HepG2 (cell line): ENCODE measurements around the gene ZNF3. TPM values are rescaled to one million over a fixed set of nuclear protein-coding genes. Genes with fewer than 3 reads are reported as not detected.
A peak's percentile ranks its signal among the peaks of the same experiment; 100 is the strongest.

Experiments
- ATAC-seq: fragments of 200-7000 bp; cut with Tn5 transposase; 3 replicates; pipeline ENCODE4 v1.9.1; 2020; ENCODE audit warnings: mild to moderate bottlenecking, moderate library complexity
- BruUV-seq: library from RNA; stranded (reverse); fragments of 400-500 nt; replicated peaks from 2 replicates; lab custom pipeline; 2021; lab: Mats Ljungman, UMichigan
- CTCF ChIA-PET: fragments of 300-600 bp; formaldehyde crosslinking; extraction: SDS; loops from one replicate; lab custom pipeline; 2021; ENCODE audit warnings: low total read pairs, inconsistent platforms, low intra/inter-chr PET ratio; lab: Yijun Ruan, JAX
- POLR2A ChIA-PET: fragments of 350-600 bp; sonication (Branson Sonifier 250); formaldehyde crosslinking; loops from one replicate; lab custom pipeline; 2020; ENCODE audit warnings: antibody characterized with exemption, inconsistent platforms; lab: Yijun Ruan, JAX
- DNase-seq: peaks from one replicate; pipeline ENCODE4 v3.0.0-alpha.2; 2015; ENCODE audit warnings: low spot score
- FAIRE-seq: peaks from 3 replicates; lab custom pipeline; 2011; peaks lifted over from hg19 to GRCh38; lab: Jason Lieb, UNC
- H2AFZ ChIP-seq: one replicate; pipeline ENCODE4 v1.6.1; 2011; ENCODE audit warnings: low read length, inconsistent platforms
- H3K27ac ChIP-seq: fragments of 300-600 bp; 3 replicates; pipeline ENCODE4 v1.8.0; 2011; ENCODE audit warnings: mixed run types, mild to moderate bottlenecking, mixed read lengths, low read length, inconsistent platforms; ENCODE audit not compliant: insufficient read depth; ENCODE audit errors: extremely low read length
- H3K27me3 ChIP-seq, 2 experiments: fragments of 200-600 bp in 1 of 2; 2 replicates in 1 of 2; 3 replicates in 1 of 2; pipeline versions ENCODE4 v1.6.0 to v1.8.0; 2011; ENCODE audit warnings: low read length in 2 of 2, mild to moderate bottlenecking in 2 of 2, moderate library complexity in 2 of 2, inconsistent platforms in 1 of 2; ENCODE audit not compliant: insufficient read depth in 2 of 2, control insufficient read depth in 1 of 2
- H3K36me3 ChIP-seq, 2 experiments: fragments of 200-600 bp in 1 of 2; replicated peaks in 1 of 2; 2 replicates in 1 of 2; 3 replicates in 1 of 2; pipeline versions ENCODE4 v1.5.1 to v1.8.0; 2011; ENCODE audit warnings: low read length in 2 of 2, inconsistent platforms in 1 of 2; ENCODE audit not compliant: insufficient read depth in 2 of 2, control insufficient read depth in 1 of 2
- H3K4me1 ChIP-seq: 2 replicates; pipeline ENCODE4 v1.5.1; 2012; ENCODE audit warnings: low read length, inconsistent platforms; ENCODE audit not compliant: insufficient read depth
- H3K4me2 ChIP-seq: 2 replicates; pipeline ENCODE4 v1.6.0; 2011; ENCODE audit warnings: low read depth, low read length, inconsistent platforms
- H3K4me3 ChIP-seq, 3 experiments: fragments of 200-600 bp in 1 of 3; sonication (generic), shearing (Covaris generic) in 1 of 3; replicated peaks in 1 of 3; 2 replicates each; pipeline ENCODE4 v1.5.1; 2011 to 2016; ENCODE audit warnings: low read length in 3 of 3, inconsistent platforms in 2 of 3, low read depth in 2 of 3, mild to moderate bottlenecking in 2 of 3, control low read depth in 1 of 3, mixed read lengths in 1 of 3; ENCODE audit not compliant: insufficient read depth in 1 of 3
- H3K79me2 ChIP-seq: one replicate; pipeline ENCODE4 v1.6.1; 2011; ENCODE audit warnings: low read length, inconsistent platforms; ENCODE audit not compliant: insufficient read depth
- H3K9ac ChIP-seq: 2 replicates; pipeline ENCODE4 v1.6.0; 2011; ENCODE audit warnings: mild to moderate bottlenecking, low read depth, low read length, inconsistent platforms; ENCODE audit not compliant: insufficient read depth
- H3K9me3 ChIP-seq: 2 replicates; pipeline ENCODE4 v1.5.1; 2012; ENCODE audit warnings: mild to moderate bottlenecking, low read length
- H4K20me1 ChIP-seq: 2 replicates; pipeline ENCODE4 v1.6.0; 2011; ENCODE audit warnings: inconsistent platforms, mild to moderate bottlenecking, low read length, moderate library complexity; ENCODE audit not compliant: insufficient read depth
- EP300 ChIP-seq, 3 experiments: sonication (generic) in 1 of 3; formaldehyde crosslinking in 1 of 3; IDR thresholded peaks; 2 replicates each; pipeline versions ENCODE4 v1.5.1 to v1.6.1; 2011 to 2020; ENCODE audit warnings: low read depth in 2 of 3, low read length in 2 of 3, borderline replicate concordance in 1 of 3, improper control_type of control experiment in 1 of 3, mild to moderate bottlenecking in 1 of 3, missing genetic modification reagents in 1 of 3, moderate library complexity in 1 of 3
- FOXA3 ChIP-seq: IDR thresholded peaks from 2 replicates; pipeline ENCODE4 v1.6.1; 2016; ENCODE audit warnings: missing genetic modification reagents, missing compliant biosample characterization
- HDAC2 ChIP-seq: sonication (generic); formaldehyde crosslinking; IDR thresholded peaks from 2 replicates; pipeline ENCODE4 v1.4.0; 2020; ENCODE audit warnings: missing genetic modification reagents
- KAT7 ChIP-seq: IDR thresholded peaks from 2 replicates; pipeline ENCODE4 v1.6.1; 2018; ENCODE audit warnings: borderline replicate concordance, missing compliant biosample characterization
- MED8 ChIP-seq: sonication (generic); formaldehyde crosslinking; IDR thresholded peaks from 2 replicates; pipeline ENCODE4 v1.8.1; 2023; ENCODE audit warnings: mild to moderate bottlenecking, missing genetic modification reagents; ENCODE audit not compliant: insufficient replicate concordance
- MYNN ChIP-seq: sonication (generic); formaldehyde crosslinking; IDR thresholded peaks from 2 replicates; pipeline ENCODE4 v1.4.0; 2020; ENCODE audit warnings: mild to moderate bottlenecking, low read depth, missing genetic modification reagents
- NAIF1 ChIP-seq: sonication (generic); formaldehyde crosslinking; IDR thresholded peaks from 2 replicates; pipeline ENCODE4 v1.5.0; 2020; ENCODE audit warnings: mild to moderate bottlenecking, missing genetic modification reagents, borderline replicate concordance
- NCOA2 ChIP-seq: sonication (generic); formaldehyde crosslinking; IDR thresholded peaks from 2 replicates; pipeline ENCODE4 v1.8.0; 2022; ENCODE audit warnings: inconsistent platforms
- NPAS2 ChIP-seq: sonication (generic); formaldehyde crosslinking; IDR thresholded peaks from 2 replicates; pipeline ENCODE4 v1.8.0; 2022; ENCODE audit warnings: mild to moderate bottlenecking, missing genetic modification reagents, borderline replicate concordance
- POLR2G ChIP-seq: fragments of 200-400 bp; formaldehyde crosslinking; IDR thresholded peaks from 2 replicates; pipeline ENCODE4 v1.6.1; 2018; ENCODE audit warnings: mild to moderate bottlenecking, low read depth, low read length, moderate library complexity
- RBFOX2 ChIP-seq: fragments of 200-400 bp; formaldehyde crosslinking; IDR thresholded peaks from 2 replicates; pipeline ENCODE4 v1.6.1; 2017; ENCODE audit warnings: low read depth, mild to moderate bottlenecking, low read length
- SALL1 ChIP-seq: sonication (generic); formaldehyde crosslinking; IDR thresholded peaks from 2 replicates; pipeline ENCODE4 v1.8.0; 2022; ENCODE audit warnings: mild to moderate bottlenecking, missing genetic modification reagents
- TEAD3 ChIP-seq: optimal IDR thresholded peaks from 2 replicates; pipeline ENCODE3; 2016; ENCODE audit warnings: borderline replicate concordance
- ZNF547 ChIP-seq: sonication (generic); formaldehyde crosslinking; IDR thresholded peaks from 2 replicates; pipeline ENCODE4 v1.5.1; 2020; ENCODE audit warnings: mild to moderate bottlenecking, missing genetic modification reagents
- ZNF652 ChIP-seq: IDR thresholded peaks from 2 replicates; pipeline ENCODE4 v1.6.1; 2016; ENCODE audit warnings: low read depth, borderline replicate concordance
- ZNF709 ChIP-seq: sonication (generic); formaldehyde crosslinking; IDR thresholded peaks from 2 replicates; pipeline ENCODE4 v1.5.0; 2020; ENCODE audit warnings: mild to moderate bottlenecking, missing genetic modification reagents
- ZNF766 ChIP-seq: sonication (generic); formaldehyde crosslinking; IDR thresholded peaks from 2 replicates; pipeline ENCODE4 v1.5.0; 2020; ENCODE audit warnings: missing genetic modification reagents, borderline replicate concordance
- ZZZ3 ChIP-seq: sonication (generic); formaldehyde crosslinking; IDR thresholded peaks from 2 replicates; pipeline ENCODE4 v1.4.0; 2020; ENCODE audit warnings: missing genetic modification reagents, mild to moderate bottlenecking, borderline replicate concordance
- WGBS: methylation state at CpG from one replicate; pipeline ENCODE4 v1.1.6; 2017; ENCODE audit warnings: low lambda C conversion rate; 5-methylcytosine and 5-hydroxymethylcytosine counted together
- in situ Hi-C: cut with HindIII; loops from 2 replicates; pipeline ENCODE4 v1.10.0; 2017; ENCODE audit warnings: low pct_unique_long_range_greater_than_20kb; ENCODE audit not compliant: extremely low pct_ligation_motif_present
- intact Hi-C: fragments of 100-400 bp; cut with micrococcal nuclease; formaldehyde crosslinking; loops from one replicate; pipeline ENCODE4 v1.10.0; 2022; ENCODE audit not compliant: unreplicated experiment
- polyA plus RNA-seq, 8 experiments: library from polyadenylated mRNA; depleted of rRNA in 3 of 8; stranded (reverse) in 7 of 8; unstranded in 1 of 8; fragments of >200 nt; fragmentation: Illumina TruSeq in 4 of 8; extraction: Trizol in 4 of 8; gene quantifications; 2 replicates each; pipeline versions ENCODE4 v1.2.1 to v1.2.3, GENCODE V29; 2011 to 2016; ENCODE audit warnings: low read depth in 4 of 8, missing spikeins in 1 of 8, mixed read lengths in 1 of 8; ENCODE audit not compliant: insufficient read depth in 1 of 8
- total RNA-seq, 5 experiments: library from RNA; depleted of rRNA; stranded (reverse); fragments of >200 nt; fragmentation: Illumina TruSeq; extraction: Trizol; gene quantifications; 2 replicates each; pipeline ENCODE4 v1.2.3, GENCODE V29; 2016; ENCODE audit warnings: low read depth in 1 of 5
- TF ChIP-seq, protein P1 (sequence below): sonication (generic); formaldehyde crosslinking; IDR thresholded peaks from 2 replicates; pipeline ENCODE4 v1.4.0; 2020; ENCODE audit warnings: missing genetic modification reagents, borderline replicate concordance
- TF ChIP-seq, protein P2 (sequence below): sonication (generic); formaldehyde crosslinking; IDR thresholded peaks from 2 replicates; pipeline ENCODE4 v1.4.0; 2020; ENCODE audit warnings: mild to moderate bottlenecking, low read depth, missing genetic modification reagents

Gene ZNF3
- total and polyA plus RNA-seq, 2 of the 13 experiments (the other 11 are each of a cell fraction or from before 2014, with no cell fraction given): 33.7 to 56.9 TPM

DNA sequence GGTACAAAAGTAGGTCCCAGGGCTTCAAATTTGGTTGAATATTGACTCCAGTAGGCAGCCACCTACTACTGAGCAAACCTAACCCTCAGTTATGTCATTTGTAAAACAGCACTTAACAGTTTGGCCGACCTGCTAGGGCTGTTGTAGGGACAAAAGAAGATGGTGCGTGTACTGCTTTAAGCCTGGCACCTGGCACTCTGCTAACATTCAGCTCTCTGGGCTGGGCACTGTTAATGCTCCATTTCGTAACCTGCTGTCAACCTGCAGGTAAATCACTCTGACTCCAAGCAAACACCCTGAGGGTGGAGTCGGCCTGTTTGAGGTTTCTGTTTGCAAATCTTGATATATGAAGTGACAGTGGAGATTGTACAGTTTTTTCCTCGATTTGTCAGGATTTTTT, 58.9 kb downstream of the ZNF3 start:
- Histone ChIP-seq H3K4me3 (no peak overlapping the region), H3K27me3 (no peaks in the 10 kb centered on the region), H3K9ac (no peak overlapping the region), H3K79me2 (peaks cover 59% of the 10 kb centered on the region), H3K27ac (peak overlapping the region; percentile 28), H3K36me3 (peaks cover 19 to 58% of the 10 kb centered on the region in 2 experiments), H3K4me2 (peak overlapping the region; percentile 33; the same call in 1 of the 2 replicates), H3K4me1 (peaks cover 78% of the 10 kb centered on the region), H2AFZ (no peak overlapping the region), H3K9me3 (no peaks in the 10 kb centered on the region), H4K20me1 (peaks cover 24% of the 10 kb centered on the region)
- ATAC-seq (peak; percentile 63), FAIRE-seq (peak; percentile 40), DNase-seq (peak; percentile 63)
- no TSS peak for BruUV-seq
- WGBS: 43% methylated on average over 5 of the region's 5 CpGs
- intact Hi-C loops: no loop called here
- CTCF ChIA-PET: no interaction called here
- in situ Hi-C loops: no loop called here
- POLR2A ChIA-PET: interaction anchor here (0.9 to 3.1 kb wide), 5 partner anchors 15 to 78 kb away, joined by 3 to 28 read pairs (median 5); no protein-coding TSS in a partner anchor
- TF ChIP-seq RBFOX2 (0 out of 2 replicates have a peak, but pooled peaks have one; percentile 25), ZNF652 (CRISPR knock-in tag) (0 out of 2 replicates have a peak, but pooled peaks have one; percentile 21), MED8 (no peak), ZNF766 (CRISPR knock-in tag) (no peak), NAIF1 (no peak), ZZZ3 (CRISPR knock-in tag) (no peak), POLR2G (peak; percentile 59; the same call in 1 of the 2 replicates), NCOA2 (CRISPR knock-in tag) (peak; percentile 19; the same call in 1 of the 2 replicates), EP300 (IDR thresholded peaks at IDR 0.05; ENCODE audit: low read depth in 2 of 2, low read length in 2 of 2) (peak in 1 of 2 experiments; percentile 27; a peak in 1 of 4 replicates), EP300 (CRISPR knock-in tag; IDR thresholded peaks at IDR 0.05; ENCODE audit: borderline replicate concordance) (no peak), ZNF547 (CRISPR knock-in tag) (no peak), SALL1 (CRISPR knock-in tag) (0 out of 2 replicates have a peak, but pooled peaks have one; percentile 14), FOXA3 (CRISPR knock-in tag) (0 out of 2 replicates have a peak, but pooled peaks have one; percentile 5), KAT7 (CRISPR knock-in tag) (no peak), MYNN (CRISPR knock-in tag) (no peak), TEAD3 (CRISPR knock-in tag) (peak; percentile 22), NPAS2 (no peak), ZNF709 (CRISPR knock-in tag) (no peak), HDAC2 (CRISPR knock-in tag) (no peak)
- TF ChIP-seq, protein P1, sequence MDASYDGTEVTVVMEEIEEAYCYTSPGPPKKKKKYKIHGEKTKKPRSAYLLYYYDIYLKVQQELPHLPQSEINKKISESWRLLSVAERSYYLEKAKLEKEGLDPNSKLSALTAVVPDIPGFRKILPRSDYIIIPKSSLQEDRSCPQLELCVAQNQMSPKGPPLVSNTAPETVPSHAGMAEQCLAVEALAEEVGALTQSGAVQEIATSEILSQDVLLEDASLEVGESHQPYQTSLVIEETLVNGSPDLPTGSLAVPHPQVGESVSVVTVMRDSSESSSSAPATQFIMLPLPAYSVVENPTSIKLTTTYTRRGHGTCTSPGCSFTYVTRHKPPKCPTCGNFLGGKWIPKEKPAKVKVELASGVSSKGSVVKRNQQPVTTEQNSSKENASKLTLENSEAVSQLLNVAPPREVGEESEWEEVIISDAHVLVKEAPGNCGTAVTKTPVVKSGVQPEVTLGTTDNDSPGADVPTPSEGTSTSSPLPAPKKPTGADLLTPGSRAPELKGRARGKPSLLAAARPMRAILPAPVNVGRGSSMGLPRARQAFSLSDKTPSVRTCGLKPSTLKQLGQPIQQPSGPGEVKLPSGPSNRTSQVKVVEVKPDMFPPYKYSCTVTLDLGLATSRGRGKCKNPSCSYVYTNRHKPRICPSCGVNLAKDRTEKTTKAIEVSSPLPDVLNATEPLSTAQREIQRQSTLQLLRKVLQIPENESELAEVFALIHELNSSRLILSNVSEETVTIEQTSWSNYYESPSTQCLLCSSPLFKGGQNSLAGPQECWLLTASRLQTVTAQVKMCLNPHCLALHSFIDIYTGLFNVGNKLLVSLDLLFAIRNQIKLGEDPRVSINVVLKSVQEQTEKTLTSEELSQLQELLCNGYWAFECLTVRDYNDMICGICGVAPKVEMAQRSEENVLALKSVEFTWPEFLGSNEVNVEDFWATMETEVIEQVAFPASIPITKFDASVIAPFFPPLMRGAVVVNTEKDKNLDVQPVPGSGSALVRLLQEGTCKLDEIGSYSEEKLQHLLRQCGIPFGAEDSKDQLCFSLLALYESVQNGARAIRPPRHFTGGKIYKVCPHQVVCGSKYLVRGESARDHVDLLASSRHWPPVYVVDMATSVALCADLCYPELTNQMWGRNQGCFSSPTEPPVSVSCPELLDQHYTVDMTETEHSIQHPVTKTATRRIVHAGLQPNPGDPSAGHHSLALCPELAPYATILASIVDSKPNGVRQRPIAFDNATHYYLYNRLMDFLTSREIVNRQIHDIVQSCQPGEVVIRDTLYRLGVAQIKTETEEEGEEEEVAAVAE (CRISPR knock-in tag): no peak
- TF ChIP-seq, protein P2, sequence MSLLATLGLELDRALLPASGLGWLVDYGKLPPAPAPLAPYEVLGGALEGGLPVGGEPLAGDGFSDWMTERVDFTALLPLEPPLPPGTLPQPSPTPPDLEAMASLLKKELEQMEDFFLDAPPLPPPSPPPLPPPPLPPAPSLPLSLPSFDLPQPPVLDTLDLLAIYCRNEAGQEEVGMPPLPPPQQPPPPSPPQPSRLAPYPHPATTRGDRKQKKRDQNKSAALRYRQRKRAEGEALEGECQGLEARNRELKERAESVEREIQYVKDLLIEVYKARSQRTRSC (CRISPR knock-in tag): no peak
